Mesenchymal stem cell (in vitro differentiated cells and primary cell): Measurements from ENCODE around the gene TPM1.

Experiments
- DNase-seq: peaks from one replicate; pipeline ENCODE4 v3.0.0-alpha.2; 2013
- H2AFZ ChIP-seq: one replicate; pipeline ENCODE4 v1.6.1; 2013; ENCODE audit warnings: low read depth, mild to moderate bottlenecking, control low read depth, inconsistent platforms, low read length, moderate library complexity
- H2AK5ac ChIP-seq: 2 replicates; pipeline ENCODE4 v1.6.1; 2013; ENCODE audit warnings: low read length, moderate library complexity, mild to moderate bottlenecking, inconsistent platforms; ENCODE audit not compliant: severe bottlenecking
- H2BK120ac ChIP-seq: one replicate; pipeline ENCODE4 v1.6.1; 2013; ENCODE audit warnings: low read depth, mild to moderate bottlenecking, inconsistent platforms, low read length, moderate library complexity
- H2BK12ac ChIP-seq, 2 experiments: one replicate each; pipeline ENCODE4 v1.6.1; 2013; ENCODE audit warnings: inconsistent platforms in 2 of 2, low read length in 2 of 2, mild to moderate bottlenecking in 2 of 2, moderate library complexity in 2 of 2, control low read depth in 1 of 2
- H2BK15ac ChIP-seq: one replicate; pipeline ENCODE4 v1.6.1; 2013; ENCODE audit warnings: mild to moderate bottlenecking, low read depth, inconsistent platforms; ENCODE audit not compliant: poor library complexity, severe bottlenecking
- H2BK5ac ChIP-seq: 2 replicates; pipeline ENCODE4 v1.6.1; 2013; ENCODE audit warnings: low read depth, mild to moderate bottlenecking, low read length, control low read depth, inconsistent platforms; ENCODE audit not compliant: poor library complexity, severe bottlenecking
- H3K14ac ChIP-seq, 2 experiments: one replicate each; pipeline ENCODE4 v1.6.1; 2013; ENCODE audit warnings: inconsistent platforms in 2 of 2, low read length in 2 of 2, control low read depth in 1 of 2, mild to moderate bottlenecking in 1 of 2, moderate library complexity in 1 of 2
- H3K18ac ChIP-seq, 2 experiments: one replicate each; pipeline ENCODE4 v1.6.1; 2013; ENCODE audit warnings: inconsistent platforms in 2 of 2, low read length in 2 of 2, control low read depth in 1 of 2, low read depth in 1 of 2, mild to moderate bottlenecking in 1 of 2
- H3K23ac ChIP-seq, 2 experiments: one replicate each; pipeline ENCODE4 v1.6.1; 2013; ENCODE audit warnings: inconsistent platforms in 2 of 2, low read length in 2 of 2, mild to moderate bottlenecking in 2 of 2, moderate library complexity in 2 of 2, control low read depth in 1 of 2
- H3K27ac ChIP-seq: 2 replicates; pipeline ENCODE4 v1.5.1; 2013; ENCODE audit warnings: mild to moderate bottlenecking, moderate library complexity, low read length, control low read depth, inconsistent platforms; ENCODE audit not compliant: poor library complexity, severe bottlenecking
- H3K27me3 ChIP-seq, 2 experiments: 2 replicates each; pipeline versions ENCODE4 v1.6.1 to v1.7.0; 2013; ENCODE audit warnings: low read length in 2 of 2, mild to moderate bottlenecking in 2 of 2, moderate library complexity in 2 of 2, control low read depth in 1 of 2, inconsistent platforms in 1 of 2; ENCODE audit not compliant: control insufficient read depth in 1 of 2, insufficient read depth in 1 of 2
- H3K36me3 ChIP-seq, 2 experiments: 2 replicates each; pipeline versions ENCODE4 v1.6.1 to v1.7.0; 2013; ENCODE audit warnings: low read length in 2 of 2, control low read depth in 1 of 2, inconsistent platforms in 1 of 2, low read depth in 1 of 2, mild to moderate bottlenecking in 1 of 2; ENCODE audit not compliant: insufficient read depth in 2 of 2, control insufficient read depth in 1 of 2
- H3K4ac ChIP-seq, 2 experiments: one replicate each; pipeline ENCODE4 v1.6.1; 2013; ENCODE audit warnings: inconsistent platforms in 2 of 2, low read length in 2 of 2, mild to moderate bottlenecking in 2 of 2, moderate library complexity in 2 of 2, control low read depth in 1 of 2, low read depth in 1 of 2
- H3K4me1 ChIP-seq: 2 replicates; pipeline ENCODE4 v1.6.1; 2013; ENCODE audit warnings: low read depth, low read length, control low read depth; ENCODE audit not compliant: control insufficient read depth, insufficient read depth
- H3K4me2 ChIP-seq: 2 replicates; pipeline ENCODE4 v1.6.1; 2013; ENCODE audit warnings: low read length, mild to moderate bottlenecking, inconsistent platforms; ENCODE audit not compliant: poor library complexity, severe bottlenecking
- H3K4me3 ChIP-seq, 2 experiments: 2 replicates each; pipeline versions ENCODE4 v1.5.1 to v1.7.0; 2013; ENCODE audit warnings: low read length in 2 of 2, mild to moderate bottlenecking in 2 of 2, control low read depth in 1 of 2, low read depth in 1 of 2; ENCODE audit not compliant: insufficient read depth in 1 of 2
- H3K79me1 ChIP-seq: replicated peaks from 2 replicates; pipeline ENCODE4 v1.6.1; 2013; ENCODE audit warnings: mild to moderate bottlenecking, control low read depth, low read length, inconsistent platforms; ENCODE audit not compliant: poor library complexity, severe bottlenecking
- H3K9ac ChIP-seq: 2 replicates; pipeline ENCODE4 v1.7.0; 2013; ENCODE audit warnings: mild to moderate bottlenecking, low read length, moderate library complexity
- H3K9me3 ChIP-seq: 2 replicates; pipeline ENCODE4 v1.7.0; 2013; ENCODE audit warnings: mild to moderate bottlenecking, low read length; ENCODE audit not compliant: control insufficient read depth
- H4K8ac ChIP-seq: one replicate; pipeline ENCODE4 v1.6.1; 2013; ENCODE audit warnings: inconsistent platforms, mild to moderate bottlenecking, low read length, moderate library complexity
- H4K91ac ChIP-seq: one replicate; pipeline ENCODE4 v1.6.1; 2013; ENCODE audit warnings: mild to moderate bottlenecking, low read length, inconsistent platforms
- WGBS: methylation state at CpG from one replicate; pipeline ENCODE4 v1.1.7; 2013; ENCODE audit warnings: mixed read lengths; 5-methylcytosine and 5-hydroxymethylcytosine counted together

The TPM1 gene

DNA sequence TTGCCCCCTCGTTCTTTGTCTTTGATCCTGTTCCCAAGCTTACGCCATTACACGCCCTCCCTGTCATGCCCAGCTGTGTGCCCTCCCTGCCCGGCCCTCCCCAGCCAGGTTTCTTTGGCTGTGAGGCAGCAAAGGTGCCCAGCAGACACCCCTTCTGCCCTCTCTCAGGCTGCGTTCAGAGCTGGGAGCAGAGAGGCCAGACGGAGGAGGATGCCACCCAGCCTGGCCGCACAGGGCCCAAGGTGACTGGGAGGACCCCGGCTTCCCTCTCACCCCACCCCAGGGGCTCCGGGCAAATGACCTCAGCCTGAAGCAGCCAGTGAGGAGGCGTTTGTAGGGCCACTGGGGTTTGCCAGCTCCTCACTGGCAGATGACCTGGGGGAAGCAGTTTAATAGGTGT lies 48.3 kb downstream of the TPM1 start:
- Histone ChIP-seq H3K9ac (no peak overlapping the region), H3K79me1 (no peaks in the 10 kb centered on the region), H3K4ac (peak overlapping the region in 1 of 2 experiments; percentile 81), H2BK5ac (no peak overlapping the region), H3K9me3 (no peaks in the 10 kb centered on the region), H3K27me3 (no peaks in the 10 kb centered on the region), H2AFZ (no peak overlapping the region), H3K23ac (no peak overlapping the region), H3K4me1 (peaks cover 12% of the 10 kb centered on the region), H2AK5ac (peak overlapping the region; percentile 12), H3K27ac (no peak overlapping the region), H3K36me3 (no peaks in the 10 kb centered on the region), H2BK12ac (peak overlapping the region; percentile 11 to 95), H4K91ac (peak overlapping the region; percentile 40), H3K14ac (peak overlapping the region in 1 of 2 experiments; percentile 61), H4K8ac (no peak overlapping the region), H3K4me2 (no peak overlapping the region), H2BK15ac (peak overlapping the region; percentile 38), H2BK120ac (no peak overlapping the region), H3K18ac (peak overlapping the region in 1 of 2 experiments; percentile 44), H3K4me3 (no peak overlapping the region)
- DNase-seq = no peak
- WGBS = 96% methylated on average over 8 of the region's 10 CpGs

DNA sequence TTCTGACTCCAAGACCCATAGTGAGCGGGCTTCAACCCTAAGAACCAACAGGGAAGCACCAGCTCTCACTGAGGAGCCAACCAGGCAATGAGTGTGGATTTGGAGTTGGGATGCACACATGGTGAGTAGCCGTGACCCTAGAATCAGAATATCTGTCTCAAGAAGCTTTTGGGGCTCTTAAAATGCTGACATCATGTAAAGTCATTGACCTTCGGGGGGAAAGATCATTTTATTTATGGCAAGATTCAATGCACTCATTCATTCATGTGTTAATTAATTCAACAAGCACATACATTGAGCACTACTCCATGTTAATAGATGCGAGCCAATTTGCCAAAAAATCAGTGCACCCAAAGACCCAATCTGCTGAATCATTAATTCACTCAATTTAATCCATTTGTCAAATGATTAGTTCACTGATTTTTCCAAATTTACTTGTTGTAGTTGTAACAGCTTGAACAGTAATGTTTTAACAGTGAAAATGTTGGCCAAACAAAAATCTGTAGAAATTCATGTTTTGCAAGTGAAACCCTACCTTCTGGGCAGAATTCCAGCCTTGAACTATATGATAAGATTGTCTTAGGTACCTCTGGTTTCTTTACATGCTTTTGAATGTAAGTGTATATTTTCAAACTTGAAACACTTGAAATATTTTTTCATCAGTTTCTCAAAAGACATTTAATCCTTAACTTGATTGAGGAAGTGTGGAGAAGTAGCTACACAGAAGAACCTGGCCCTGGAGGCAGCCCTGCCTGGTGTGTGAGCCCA lies 49.3 kb downstream of the TPM1 start:
- Histone ChIP-seq H3K4me1 (peaks cover 13% of the 10 kb centered on the region), H2BK120ac (no peak overlapping the region), H4K8ac (no peak overlapping the region), H3K79me1 (no peaks in the 10 kb centered on the region), H3K27me3 (no peaks in the 10 kb centered on the region), H2AK5ac (no peak overlapping the region), H3K9me3 (no peaks in the 10 kb centered on the region), H3K14ac (no peak overlapping the region), H3K23ac (no peak overlapping the region), H3K9ac (no peak overlapping the region), H3K18ac (peak overlapping the region in 1 of 2 experiments; percentile 38), H2BK5ac (no peak overlapping the region), H3K4me2 (no peak overlapping the region), H3K4ac (peak overlapping the region; percentile 51 to 81), H4K91ac (no peak overlapping the region), H3K4me3 (no peak overlapping the region), H2BK12ac (peak overlapping the region; percentile 52 to 95), H3K36me3 (no peaks in the 10 kb centered on the region), H2AFZ (no peak overlapping the region), H2BK15ac (no peak overlapping the region), H3K27ac (no peak overlapping the region)
- DNase-seq = no peak
- 68% methylated on average over 4 of the region's 4 CpGs for WGBS

DNA sequence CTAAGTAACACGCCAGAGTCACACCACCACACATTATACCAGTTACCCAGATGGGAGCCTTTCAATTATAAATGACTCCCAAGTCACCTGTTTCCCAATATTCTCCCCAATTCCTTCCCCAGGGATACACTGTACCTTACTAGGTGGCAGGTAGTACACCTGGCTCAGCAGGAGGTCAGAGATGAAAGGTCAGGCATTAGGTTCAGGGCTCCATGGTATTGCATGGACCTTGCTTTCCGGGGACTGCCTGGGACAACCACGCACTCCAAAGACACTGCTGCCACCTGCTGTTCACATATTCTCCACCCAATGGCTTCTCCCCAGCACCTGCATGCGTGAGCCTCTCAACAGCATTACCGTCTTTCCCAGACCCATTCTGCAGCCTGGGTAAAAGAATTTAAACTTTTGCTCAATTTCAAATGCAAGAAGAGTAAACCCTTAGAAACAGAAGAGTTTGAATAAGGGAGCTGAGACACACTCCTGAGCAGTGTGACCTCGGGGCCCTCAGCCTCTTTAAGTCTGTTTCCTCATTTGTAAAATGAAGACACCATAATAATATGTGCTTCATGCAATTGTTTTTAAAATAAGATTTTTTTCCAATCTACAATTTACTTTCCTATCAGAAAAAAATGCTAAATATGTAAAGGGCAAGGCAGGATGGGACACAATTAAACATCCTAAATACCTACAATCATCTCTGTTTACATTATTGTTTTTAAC lies 51.1 kb downstream of the TPM1 start:
- peaks cover 12% of the 10 kb centered on the region for H3K4me1 ChIP-seq
- peak overlapping the region; percentile 6 for H3K27ac ChIP-seq
- H3K18ac ChIP-seq = no peak overlapping the region
- H3K23ac ChIP-seq = no peak overlapping the region
- H2BK120ac ChIP-seq = no peak overlapping the region
- peak overlapping the region; percentile 94 for H2AK5ac ChIP-seq
- no peaks in the 10 kb centered on the region for H3K36me3 ChIP-seq
- no peak overlapping the region for H2BK15ac ChIP-seq
- peak overlapping the region in 1 of 2 experiments; percentile 38 for H2BK12ac ChIP-seq
- H2BK5ac ChIP-seq = no peak overlapping the region
- no peak overlapping the region for H4K91ac ChIP-seq
- 40% methylated on average over 4 of the region's 6 CpGs for WGBS
- H3K4ac ChIP-seq = no peak overlapping the region
- no peak overlapping the region for H3K4me3 ChIP-seq
- no peak overlapping the region for H4K8ac ChIP-seq
- H3K79me1 ChIP-seq = no peaks in the 10 kb centered on the region
- no peak overlapping the region for H3K9ac ChIP-seq
- H3K4me2 ChIP-seq = no peak overlapping the region
- H2AFZ ChIP-seq = no peak overlapping the region
- H3K9me3 ChIP-seq = no peaks in the 10 kb centered on the region
- peak; percentile 80 for DNase-seq
- H3K14ac ChIP-seq = no peak overlapping the region
- no peaks in the 10 kb centered on the region for H3K27me3 ChIP-seq

DNA sequence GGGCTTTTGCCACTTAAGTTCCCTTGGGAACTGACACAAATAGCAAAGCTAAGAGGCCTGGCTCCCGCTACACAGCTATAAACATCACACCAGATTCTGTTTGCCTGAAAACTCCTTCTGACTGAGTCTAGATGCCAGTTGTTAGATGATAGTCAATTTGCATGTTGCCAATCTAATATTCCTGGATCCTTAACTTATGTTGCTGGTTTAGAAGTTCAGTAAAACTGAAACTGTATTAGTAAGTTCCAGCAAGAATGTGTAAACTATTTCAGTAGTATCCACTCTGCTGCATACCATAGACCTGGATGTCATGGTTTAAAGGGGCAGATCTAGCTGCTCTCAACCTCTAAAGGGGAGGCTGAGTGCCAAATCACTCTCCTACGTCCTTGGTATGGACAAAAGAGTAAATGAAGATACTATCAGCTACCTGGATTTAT lies 52.0 kb downstream of the TPM1 start:
- Histone ChIP-seq H4K91ac (no peak overlapping the region), H3K23ac (no peak overlapping the region), H2AK5ac (no peak overlapping the region), H3K4me3 (no peak overlapping the region), H3K4ac (no peak overlapping the region), H2AFZ (no peak overlapping the region), H3K4me2 (peak overlapping the region; percentile 33), H3K18ac (no peak overlapping the region), H3K4me1 (peaks cover 5% of the 10 kb centered on the region), H3K9ac (peak overlapping the region; percentile 29), H3K36me3 (no peaks in the 10 kb centered on the region), H2BK5ac (peak overlapping the region; percentile 54), H3K9me3 (no peaks in the 10 kb centered on the region), H3K27ac (peak overlapping the region; percentile 87), H2BK12ac (no peak overlapping the region), H3K27me3 (no peaks in the 10 kb centered on the region), H2BK15ac (no peak overlapping the region), H4K8ac (no peak overlapping the region), H2BK120ac (no peak overlapping the region), H3K79me1 (no peaks in the 10 kb centered on the region), H3K14ac (no peak overlapping the region)
- no CpG with 5 or more reads among the region's 2 CpGs for WGBS
- peak; percentile 71 for DNase-seq
